GM18907 (cell line): ENCODE results near the gene OTX1.
"Not testable (repeated sequence)": the region's sequence is repeated elsewhere in the genome, so short reads cannot be mapped to it uniquely, and the experiment has no call there.

Experiments
- ATAC-seq: cut with Tn5 transposase; IDR thresholded peaks from one replicate; pipeline ENCODE4 v1.9.1; 2021; ENCODE audit warnings: mild to moderate bottlenecking, moderate library complexity; ENCODE audit not compliant: unreplicated experiment

OTX1 gene

DNA sequence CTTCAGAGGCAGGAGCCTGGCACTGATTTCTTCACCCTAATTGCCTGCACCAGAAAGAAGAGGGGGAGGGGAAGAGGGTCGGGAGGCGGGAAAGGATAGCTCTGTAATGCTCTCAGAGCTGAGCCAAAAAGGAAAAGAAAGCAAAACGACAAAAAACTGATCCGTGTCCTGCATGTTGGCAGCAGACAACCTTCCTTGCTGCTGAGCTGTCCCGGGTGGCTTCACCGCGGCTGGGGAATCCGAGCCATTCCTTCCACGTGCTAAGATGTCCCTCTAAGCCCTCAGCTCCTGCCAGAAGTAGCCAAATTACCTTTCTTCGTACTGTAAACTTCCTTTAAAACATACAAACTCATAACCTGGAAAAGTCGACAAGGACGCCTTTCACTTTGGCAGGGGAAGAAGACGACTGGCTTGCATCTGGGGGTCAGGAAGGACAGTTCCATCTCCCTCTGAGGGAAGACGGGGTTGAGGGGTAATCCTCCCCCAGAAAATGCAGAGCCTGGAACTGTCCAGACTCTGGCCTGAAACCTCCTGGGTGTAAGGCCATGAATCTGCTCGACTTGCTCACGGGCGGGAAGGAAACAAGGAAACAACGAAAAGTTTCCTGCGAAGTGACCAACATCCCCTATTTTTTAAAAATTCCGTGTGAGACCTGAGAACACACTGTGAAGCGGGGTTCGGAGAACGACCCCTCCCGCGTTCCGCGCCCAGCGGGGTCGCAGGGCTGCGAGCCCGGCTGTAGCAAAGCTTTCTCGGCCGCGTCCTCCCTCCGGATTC is 7.7 kb downstream of the OTX1 start:
- no peak for ATAC-seq

DNA sequence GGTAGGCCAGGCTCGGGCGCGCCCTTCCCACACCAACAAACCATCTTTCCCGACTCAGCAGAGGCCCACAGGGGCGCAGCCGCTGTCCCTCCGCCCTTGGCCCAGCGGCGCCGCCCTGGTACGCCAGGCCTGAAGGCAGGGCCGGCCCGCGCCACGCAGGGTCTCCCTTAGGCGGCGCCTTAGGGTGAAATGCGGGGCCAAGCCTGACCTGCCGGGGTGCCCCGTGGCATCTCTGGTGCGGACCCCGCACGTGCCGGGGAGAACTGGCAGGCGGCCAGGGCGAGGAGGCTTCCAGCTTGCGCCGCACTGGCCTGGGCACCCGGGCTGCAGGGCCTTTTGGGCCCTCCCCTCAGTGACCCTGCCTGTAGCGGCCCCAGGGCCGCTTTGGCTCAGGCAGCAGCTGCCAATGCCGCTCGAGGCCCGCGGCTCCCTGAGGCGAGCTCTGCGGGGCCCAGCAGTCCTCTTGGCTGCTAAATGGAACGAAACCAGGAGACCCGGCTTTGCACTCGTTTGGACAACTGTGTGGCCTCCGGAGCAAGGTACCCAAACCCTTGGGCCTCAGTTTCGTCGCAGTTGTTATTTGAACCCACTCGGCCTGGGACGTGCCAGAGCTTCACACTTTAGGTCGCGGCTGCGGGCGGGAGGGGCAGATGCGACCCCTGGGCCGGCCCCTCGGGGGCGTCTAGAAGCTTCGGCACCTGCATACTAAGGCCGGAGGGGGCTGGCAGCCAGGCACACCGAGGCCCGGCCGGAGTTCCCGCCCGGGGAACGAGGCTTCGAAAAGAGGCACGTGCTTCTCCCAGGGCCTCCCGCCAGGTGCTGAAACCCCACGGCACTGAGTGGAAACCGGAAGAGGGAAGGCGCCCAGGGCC is 8.5 kb downstream of the OTX1 start:
- ATAC-seq, result no peak

- no peak for ATAC-seq
These were observed 9.3 kb downstream of the OTX1 start for GRCh38 chr2:63059793-63060471.

GRCh38 chr2:63060472-63060991 is 9.9 kb downstream of the OTX1 start:
- ATAC-seq, result no peak

- ATAC-seq, result no peak
These were observed 13.6 kb downstream of the OTX1 start for GRCh38 chr2:63064197-63064596.

GRCh38 chr2:63064661-63065060 is 14.0 kb downstream of the OTX1 start:
- no peak for ATAC-seq

GRCh38 chr2:63066265-63066664 is 15.6 kb downstream of the OTX1 start:
- no peak for ATAC-seq

DNA sequence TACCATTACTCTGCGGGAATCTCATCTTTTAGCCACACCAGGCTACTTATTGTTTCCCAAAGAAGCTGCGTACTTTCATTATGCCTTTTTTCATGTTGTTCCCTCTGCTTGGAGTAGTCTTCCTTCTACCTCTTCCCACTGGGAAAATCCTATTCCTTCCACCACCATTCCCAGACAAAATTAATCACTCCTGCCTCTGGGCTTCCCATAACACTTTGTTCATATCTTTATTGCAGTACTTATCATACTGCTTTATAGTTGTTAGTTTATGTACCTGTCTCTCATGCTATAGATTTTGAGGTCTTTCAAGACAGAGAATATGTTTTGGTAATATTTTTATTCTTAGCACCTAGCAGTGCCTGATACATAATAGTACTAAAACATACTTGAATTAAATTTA is 16.2 kb downstream of the OTX1 start:
- no peak for ATAC-seq

DNA sequence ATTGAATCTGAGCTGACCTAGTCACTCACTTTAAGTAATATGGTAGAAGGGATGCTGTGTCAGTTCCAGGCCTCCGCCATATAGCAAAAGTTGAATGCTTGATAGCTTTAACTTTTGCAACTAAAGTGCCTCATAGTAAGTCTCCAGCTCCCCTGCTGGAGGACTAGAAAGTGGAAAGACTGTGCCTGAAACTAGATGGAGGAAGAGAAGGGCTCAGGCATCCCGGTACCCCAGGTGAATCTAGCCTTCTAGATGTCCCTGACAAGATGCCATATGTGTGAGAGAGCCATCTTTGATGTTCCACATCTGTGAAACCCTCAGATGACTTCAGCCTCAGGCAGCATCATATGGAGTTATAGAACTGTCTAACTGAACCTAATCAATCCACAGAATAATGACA is 21.0 kb downstream of the OTX1 start:
- ATAC-seq, result no peak

- no peak for ATAC-seq
These were observed 23.4 kb downstream of the OTX1 start for GRCh38 chr2:63073994-63074393.

DNA sequence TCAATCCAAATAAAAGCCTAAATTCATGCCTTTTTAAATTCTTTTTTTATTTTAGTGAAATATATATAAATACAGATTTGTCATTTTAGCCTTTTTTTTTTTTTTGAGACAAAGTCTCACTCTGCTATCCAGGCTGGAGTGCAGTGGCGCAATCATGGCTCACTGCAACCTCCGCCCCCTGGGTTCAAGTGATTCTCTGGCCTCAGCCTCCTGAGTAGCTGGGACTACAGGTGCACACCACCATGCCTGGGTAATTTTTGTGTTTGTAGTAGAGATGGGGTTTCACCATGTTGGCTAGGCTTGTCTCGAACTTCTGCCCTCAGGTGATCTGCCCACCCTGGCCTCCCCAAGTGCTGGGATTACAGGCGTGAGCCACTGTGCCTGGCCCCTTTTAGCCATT is 23.8 kb downstream of the OTX1 start:
- not testable (repeated sequence) for ATAC-seq

GRCh38 chr2:63078852-63079606 is 28.4 kb downstream of the OTX1 start:
- no peak for ATAC-seq

GRCh38 chr2:63081404-63081803 is 30.8 kb downstream of the OTX1 start:
- no peak for ATAC-seq

DNA sequence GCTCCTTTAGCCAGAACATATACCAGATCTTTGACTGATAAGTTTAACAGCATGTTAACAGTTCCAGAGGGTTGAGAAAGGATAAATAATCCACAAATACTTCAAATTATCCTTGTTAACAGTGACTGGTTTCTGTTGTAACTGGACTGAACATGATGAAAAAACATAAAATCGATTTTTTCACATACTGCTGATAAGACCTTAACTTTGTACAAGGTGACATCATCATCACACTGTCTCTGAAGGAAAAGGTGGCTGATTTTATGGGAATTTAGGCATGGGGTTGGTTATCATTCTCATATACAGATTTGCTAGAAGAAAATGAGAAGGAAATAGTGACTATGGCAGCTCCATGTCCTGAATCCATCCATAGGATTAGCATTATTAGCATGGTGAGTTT is 36.1 kb downstream of the OTX1 start:
- no peak for ATAC-seq

DNA sequence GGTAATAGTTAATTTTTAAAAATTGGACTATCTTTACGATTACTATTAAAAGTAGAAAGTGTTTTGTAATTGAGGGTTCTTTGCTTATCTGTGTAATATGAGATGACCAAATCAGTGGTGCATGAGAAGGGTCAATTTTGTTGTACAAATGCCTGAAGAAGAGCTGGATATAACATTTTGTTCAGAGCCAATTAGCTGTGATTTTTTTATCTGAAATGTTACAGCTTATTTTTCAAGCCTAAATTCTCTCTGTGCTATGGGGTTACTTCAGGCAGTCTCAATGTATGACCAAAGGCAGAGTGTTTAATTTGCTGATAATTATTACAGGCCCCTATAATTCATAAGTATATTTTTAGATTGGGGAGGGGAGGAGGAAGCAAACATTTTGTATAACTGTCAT is 41.8 kb downstream of the OTX1 start:
- ATAC-seq, result no peak

DNA sequence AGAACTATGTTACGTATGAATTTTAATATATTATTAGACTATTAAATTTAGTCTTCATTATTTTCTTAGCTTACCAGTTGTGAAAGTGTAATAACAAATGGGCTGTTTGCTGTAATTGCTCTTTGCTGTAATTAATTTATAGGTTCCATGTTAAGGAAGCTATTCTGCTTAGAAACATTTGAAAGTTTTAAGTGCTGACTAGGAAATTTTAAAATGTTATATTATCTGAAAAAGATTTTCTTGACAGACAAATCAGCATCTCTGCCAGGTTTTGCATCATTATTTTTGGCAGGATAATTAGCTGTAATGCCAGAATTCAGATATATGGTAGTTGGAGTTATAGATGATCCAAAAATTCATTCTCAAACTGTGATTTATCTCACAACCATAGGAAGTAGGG is 42.2 kb downstream of the OTX1 start:
- ATAC-seq, result no peak

GRCh38 chr2:63093502-63093901 is 42.9 kb downstream of the OTX1 start:
- ATAC-seq, result no peak

- ATAC-seq, result no peak
These were observed 45.9 kb downstream of the OTX1 start for GRCh38 chr2:63096491-63096890.

DNA sequence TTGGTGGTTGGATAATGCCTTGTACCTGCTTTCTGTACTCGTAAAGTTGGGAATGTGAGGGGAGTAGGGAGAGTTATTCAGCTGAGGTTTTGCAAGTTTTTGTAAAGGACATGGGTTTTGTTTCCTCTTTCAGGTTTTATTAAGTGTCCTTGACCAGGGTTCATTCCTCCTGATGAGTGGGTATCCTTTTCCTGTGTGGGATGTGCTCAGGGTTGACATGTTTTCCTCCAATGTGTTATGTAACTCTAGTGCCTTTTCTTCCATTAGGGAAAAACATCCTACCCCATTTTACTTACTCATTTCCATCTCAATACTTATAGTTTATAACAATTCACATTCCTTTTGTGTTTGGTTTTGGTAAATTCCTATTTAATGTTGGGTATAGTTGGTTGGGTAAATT is 48.4 kb downstream of the OTX1 start:
- no peak for ATAC-seq

- ATAC-seq, result no peak
These were observed 51.3 kb downstream of the OTX1 start for GRCh38 chr2:63101954-63102353.

DNA sequence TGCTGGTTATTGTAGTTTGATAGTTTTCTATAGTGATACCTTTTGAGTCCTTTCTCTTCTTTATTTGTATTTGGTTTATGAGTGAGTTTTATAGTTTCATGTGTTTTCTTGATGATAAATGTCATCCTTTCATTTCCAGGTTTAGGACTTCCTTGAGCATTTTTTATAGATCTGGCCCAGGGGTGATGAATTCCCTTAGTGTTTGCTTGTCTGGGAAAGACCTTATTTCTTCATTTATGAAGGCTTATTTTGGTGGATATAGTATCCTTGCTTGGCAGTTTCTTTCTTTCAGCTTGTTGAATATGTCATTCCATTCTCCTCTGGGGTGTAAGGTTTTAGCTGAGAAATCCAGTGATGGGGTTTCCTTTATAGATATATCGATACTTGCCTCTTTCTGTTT is 53.9 kb downstream of the OTX1 start:
- ATAC-seq, result no peak
